B cell (primary cell): ENCODE measurements around the gene B4GALNT3. TPM values are rescaled to one million over a fixed set of nuclear protein-coding genes. Genes with fewer than 3 reads are reported as not detected.

Experiments used
- ATAC-seq: fragments of 200-7000 bp; cut with Tn5 transposase; one replicate; pipeline ENCODE4 v1.10.0; 2021; ENCODE audit warnings: low read depth, mild to moderate bottlenecking, moderate number of reproducible peaks, moderate library complexity
- CTCF ChIA-PET: fragments of 350-600 bp; sonication (Branson Sonifier 250); formaldehyde crosslinking; loops from one replicate; lab custom pipeline; 2021; ENCODE audit warnings: antibody characterized with exemption, inconsistent platforms; lab: Charles Lee
- POLR2A ChIA-PET: fragments of 350-600 bp; sonication (Branson Sonifier 250); formaldehyde crosslinking; loops from one replicate; lab custom pipeline; 2021; ENCODE audit warnings: antibody characterized with exemption; lab: Charles Lee
- DNase-seq: peaks from one replicate; pipeline ENCODE4 v3.0.0; 2013
- H2AFZ ChIP-seq: 2 replicates; pipeline ENCODE4 v1.6.1; 2012; ENCODE audit warnings: mild to moderate bottlenecking, low read depth, low read length; ENCODE audit not compliant: insufficient read depth, poor library complexity, severe bottlenecking
- H3K27ac ChIP-seq, 2 donors: 1 replicate in 1 of 2; 2 replicates in 1 of 2; pipeline ENCODE4 v1.5.1; 2012 to 2013; ENCODE audit warnings: low read length in 2 of 2, mild to moderate bottlenecking in 2 of 2, moderate library complexity in 1 of 2
- H3K27me3 ChIP-seq, 4 experiments: fragments of 200-600 bp in 1 of 4; sonication (generic) in 1 of 4; replicated peaks in 1 of 4; 1 replicate in 2 of 4; 2 replicates in 2 of 4; pipeline versions ENCODE4 v1.6.1 to v1.7.0; 2013 to 2016; ENCODE audit warnings: low read length in 3 of 4, mild to moderate bottlenecking in 2 of 4, mixed read lengths in 1 of 4, moderate library complexity in 1 of 4; ENCODE audit not compliant: insufficient read depth in 4 of 4, control insufficient read depth in 3 of 4; ENCODE audit errors: control extremely low read depth in 1 of 4
- H3K36me3 ChIP-seq, 2 experiments: replicated peaks in 1 of 2; 1 replicate in 1 of 2; 2 replicates in 1 of 2; pipeline versions ENCODE4 v1.6.1 to v1.7.1; 2013; ENCODE audit warnings: low read length in 1 of 2; ENCODE audit not compliant: insufficient read depth in 2 of 2, control insufficient read depth in 1 of 2; ENCODE audit errors: control extremely low read depth in 1 of 2, extremely low read depth in 1 of 2
- H3K4me1 ChIP-seq, 2 donors: fragments of 200-600 bp in 1 of 2; sonication (generic) in 1 of 2; 1 replicate in 1 of 2; 2 replicates in 1 of 2; pipeline versions ENCODE4 v1.5.1 to v1.6.1; 2013 to 2017; ENCODE audit warnings: low read length in 2 of 2; ENCODE audit not compliant: control insufficient read depth in 2 of 2, insufficient read depth in 2 of 2
- H3K4me2 ChIP-seq: replicated peaks from 2 replicates; pipeline ENCODE3; 2012; ENCODE audit warnings: mild to moderate bottlenecking, low read depth, low read length; ENCODE audit not compliant: poor library complexity, severe bottlenecking
- H3K4me3 ChIP-seq, 5 experiments: fragments of 200-600 bp in 1 of 5; sonication (generic) in 1 of 5; 1 replicate in 3 of 5; 2 replicates in 2 of 5; pipeline versions ENCODE4 v1.5.1 to v1.7.0; 2011 to 2016; ENCODE audit warnings: low read length in 4 of 5, mild to moderate bottlenecking in 4 of 5, low read depth in 2 of 5, control low read depth in 1 of 5, moderate library complexity in 1 of 5; ENCODE audit not compliant: insufficient read depth in 1 of 5; ENCODE audit errors: control extremely low read depth in 1 of 5, extremely low read depth in 1 of 5
- H3K79me2 ChIP-seq: fragments of 200-600 bp; sonication (generic); one replicate; pipeline ENCODE4 v1.6.0; 2016; ENCODE audit warnings: low read length; ENCODE audit not compliant: control insufficient read depth, insufficient read depth
- H3K9ac ChIP-seq: fragments of 200-600 bp; sonication (generic); 2 replicates; pipeline ENCODE4 v1.6.1; 2017; ENCODE audit warnings: mild to moderate bottlenecking, low read length, moderate library complexity
- H3K9me3 ChIP-seq, 3 donors: one replicate each; pipeline versions ENCODE4 v1.6.1 to v1.7.1; 2013; ENCODE audit warnings: low read length in 2 of 3; ENCODE audit not compliant: control insufficient read depth in 2 of 3, insufficient read depth in 1 of 3; ENCODE audit errors: control extremely low read depth in 1 of 3
- H4K20me1 ChIP-seq: 2 replicates; pipeline ENCODE4 v1.6.0; 2012; ENCODE audit warnings: mild to moderate bottlenecking, low read length; ENCODE audit not compliant: insufficient read depth, control insufficient read depth, poor library complexity, severe bottlenecking
- H3K27ac Mint-ChIP-seq: one replicate; pipeline ENCODE4 v1.8.0; 2021; ENCODE audit warnings: mixed read lengths
- H3K27me3 Mint-ChIP-seq: one replicate; pipeline ENCODE4 v1.8.0; 2021; ENCODE audit warnings: mixed read lengths
- H3K4me1 Mint-ChIP-seq: one replicate; pipeline ENCODE4 v1.8.0; 2021; ENCODE audit warnings: mixed read lengths
- H3K4me3 Mint-ChIP-seq: one replicate; pipeline ENCODE4 v1.8.0; 2021; ENCODE audit warnings: mixed read lengths
- H3K9me3 Mint-ChIP-seq: one replicate; pipeline ENCODE4 v1.8.0; 2022; ENCODE audit warnings: mixed read lengths; ENCODE audit not compliant: insufficient read depth
- EZH2 ChIP-seq: IDR thresholded peaks from 2 replicates; pipeline ENCODE4 v1.6.1; 2012; ENCODE audit warnings: borderline replicate concordance, low read depth, mild to moderate bottlenecking, moderate library complexity, low read length; ENCODE audit not compliant: insufficient read depth, poor library complexity, severe bottlenecking
- WGBS: methylation state at CpG from one replicate; pipeline ENCODE4 v1.1.5; 2013; ENCODE audit warnings: missing lambda C conversion rate; ENCODE audit not compliant: insufficient coverage; 5-methylcytosine and 5-hydroxymethylcytosine counted together
- intact Hi-C: fragments of 100-400 bp; cut with micrococcal nuclease; formaldehyde crosslinking; loops from one replicate; pipeline ENCODE4 v1.10.0; 2022
- polyA plus RNA-seq: library from polyadenylated mRNA; depleted of rRNA; stranded (reverse); fragments of >200 nt; gene quantifications from 2 replicates; pipeline ENCODE4 v1.2.3, GENCODE V29; 2012
- total RNA-seq, 2 donors: library from RNA; stranded (reverse); fragments of 120-200 nt in 1 of 2; gene quantifications; 1 replicate in 1 of 2; 2 replicates in 1 of 2; pipeline versions ENCODE4 v1.2.3 to v1.2.4, GENCODE V29; 2013 to 2022
- TF ChIP-seq, protein P1 (sequence below): fragments of 200-600 bp; IDR thresholded peaks from one replicate; pipeline ENCODE4 v1.8.0; 2022; ENCODE audit warnings: antibody characterized with exemption, mild to moderate bottlenecking

Gene B4GALNT3
- total and polyA plus RNA-seq, 2 donors (not counting 1 experiment from before 2014, with no cell fraction given): 0.25 TPM; not detected in 1

- no peak overlapping the region for H3K4me3 Mint-ChIP-seq
- no peaks in the 10 kb centered on the region for H4K20me1 ChIP-seq
- peaks cover 0 to 27% (median 6%) of the 10 kb centered on the region in 4 experiments for H3K27me3 ChIP-seq
- no peak overlapping the region for H3K9ac ChIP-seq
- H3K9me3 ChIP-seq: no peaks in the 10 kb centered on the region
- no peaks in the 10 kb centered on the region for H3K9me3 Mint-ChIP-seq
- H3K27me3 Mint-ChIP-seq: peaks cover 43% of the 10 kb centered on the region
- intact Hi-C loops: no loop called here
- DNase-seq (no peak), ATAC-seq (no peak)
- no peak overlapping the region for H3K27ac ChIP-seq
- no peak for TF ChIP-seq EZH2
- TF ChIP-seq, protein P1, sequence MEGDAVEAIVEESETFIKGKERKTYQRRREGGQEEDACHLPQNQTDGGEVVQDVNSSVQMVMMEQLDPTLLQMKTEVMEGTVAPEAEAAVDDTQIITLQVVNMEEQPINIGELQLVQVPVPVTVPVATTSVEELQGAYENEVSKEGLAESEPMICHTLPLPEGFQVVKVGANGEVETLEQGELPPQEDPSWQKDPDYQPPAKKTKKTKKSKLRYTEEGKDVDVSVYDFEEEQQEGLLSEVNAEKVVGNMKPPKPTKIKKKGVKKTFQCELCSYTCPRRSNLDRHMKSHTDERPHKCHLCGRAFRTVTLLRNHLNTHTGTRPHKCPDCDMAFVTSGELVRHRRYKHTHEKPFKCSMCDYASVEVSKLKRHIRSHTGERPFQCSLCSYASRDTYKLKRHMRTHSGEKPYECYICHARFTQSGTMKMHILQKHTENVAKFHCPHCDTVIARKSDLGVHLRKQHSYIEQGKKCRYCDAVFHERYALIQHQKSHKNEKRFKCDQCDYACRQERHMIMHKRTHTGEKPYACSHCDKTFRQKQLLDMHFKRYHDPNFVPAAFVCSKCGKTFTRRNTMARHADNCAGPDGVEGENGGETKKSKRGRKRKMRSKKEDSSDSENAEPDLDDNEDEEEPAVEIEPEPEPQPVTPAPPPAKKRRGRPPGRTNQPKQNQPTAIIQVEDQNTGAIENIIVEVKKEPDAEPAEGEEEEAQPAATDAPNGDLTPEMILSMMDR: no peak
- peaks cover 0 to 6% of the 10 kb centered on the region in 2 donors for H3K4me1 ChIP-seq
- H3K27ac Mint-ChIP-seq: no peak overlapping the region
- no peaks in the 10 kb centered on the region for H3K36me3 ChIP-seq
- ChIA-PET CTCF (no interaction called here), POLR2A (no interaction called here)
- no peak overlapping the region for H3K4me2 ChIP-seq
- H3K4me3 ChIP-seq: no peak overlapping the region
- peaks cover 7% of the 10 kb centered on the region for H3K4me1 Mint-ChIP-seq
- 87% methylated on average over 14 of the region's 16 CpGs for WGBS
- H3K79me2 ChIP-seq: no peaks in the 10 kb centered on the region
- H2AFZ ChIP-seq: no peak overlapping the region
Measured at GRCh38 chr12:464484-465267, 4.9 kb downstream of the B4GALNT3 start.

DNA sequence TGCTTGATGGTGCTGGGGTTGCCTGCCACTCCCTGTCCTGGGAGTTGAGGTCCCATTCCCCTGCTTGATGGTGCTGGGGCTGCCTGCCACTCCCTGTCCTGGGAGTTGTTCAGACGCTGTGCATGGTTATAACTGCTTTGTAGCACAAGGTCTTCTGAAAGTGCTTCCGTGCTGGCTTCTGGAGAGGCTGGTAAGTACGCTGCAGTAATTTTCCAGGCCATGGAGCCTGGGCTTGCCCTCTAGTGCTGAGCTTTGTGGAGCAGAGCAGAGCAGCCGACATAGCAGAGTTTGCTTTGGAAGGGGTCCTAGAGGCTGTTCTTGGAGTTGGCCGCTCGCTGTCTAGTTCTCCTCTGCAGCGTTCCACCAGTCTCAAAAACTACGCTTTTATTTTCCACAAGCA is 6.3 kb downstream of the B4GALNT3 start:
- H3K4me2 ChIP-seq: no peak overlapping the region
- no peak overlapping the region for H3K27ac Mint-ChIP-seq
- H3K27me3 ChIP-seq: peaks cover 0 to 21% (median 6%) of the 10 kb centered on the region in 4 experiments
- ChIA-PET CTCF (no interaction called here), POLR2A (no interaction called here)
- H3K4me3 Mint-ChIP-seq: no peak overlapping the region
- H3K27me3 Mint-ChIP-seq: peaks cover 44% of the 10 kb centered on the region
- H3K36me3 ChIP-seq: no peaks in the 10 kb centered on the region
- ATAC-seq (no peak), DNase-seq (no peak)
- no peaks in the 10 kb centered on the region for H3K79me2 ChIP-seq
- H3K9ac ChIP-seq: no peak overlapping the region
- no peak for TF ChIP-seq EZH2
- TF ChIP-seq, protein P1: no peak
- no peak overlapping the region for H3K4me3 ChIP-seq
- intact Hi-C loops: no loop called here
- H3K27ac ChIP-seq: no peak overlapping the region
- no peaks in the 10 kb centered on the region for H4K20me1 ChIP-seq
- H2AFZ ChIP-seq: no peak overlapping the region
- no peaks in the 10 kb centered on the region for H3K9me3 ChIP-seq
- 98% methylated on average over 4 of the region's 8 CpGs for WGBS
- H3K9me3 Mint-ChIP-seq: no peaks in the 10 kb centered on the region
- peaks cover 0 to 1% of the 10 kb centered on the region in 2 donors for H3K4me1 ChIP-seq
- H3K4me1 Mint-ChIP-seq: peaks cover 4% of the 10 kb centered on the region
